ENCODE results near the gene TBCCD1.

Gene TBCCD1

GRCh38 chr3:186524616-186525015, 42.5 kb downstream of the TBCCD1 start:
- Histone ChIP-seq H3K36me3 (ENCODE audit: control insufficient read depth, low read depth, low read length) (no peaks in the 10 kb centered on the region), H3K9me3 (ENCODE audit: control insufficient read depth, low read depth, low read length) (no peaks in the 10 kb centered on the region), H3K4me3 (ENCODE audit: low read length) (no peak overlapping the region), H3K27ac (ENCODE audit: low read length) (no peak overlapping the region), H3K27me3 (ENCODE audit: control insufficient read depth, insufficient read depth, low read length) (no peaks in the 10 kb centered on the region), H3K9ac (ENCODE audit: low read length) (no peak overlapping the region), H3K4me1 (ENCODE audit: control insufficient read depth, low read depth, low read length) (no peaks in the 10 kb centered on the region)

GRCh38 chr3:186523434-186523833, 43.7 kb downstream of the TBCCD1 start:
- H3K9ac ChIP-seq (ENCODE audit: low read length) = no peak overlapping the region
- no peaks in the 10 kb centered on the region for H3K4me1 ChIP-seq (ENCODE audit: control insufficient read depth, low read depth, low read length)
- H3K36me3 ChIP-seq (ENCODE audit: control insufficient read depth, low read depth, low read length) = no peaks in the 10 kb centered on the region
- H3K27me3 ChIP-seq (ENCODE audit: control insufficient read depth, insufficient read depth, low read length) = no peaks in the 10 kb centered on the region
- H3K4me3 ChIP-seq (ENCODE audit: low read length) = no peak overlapping the region
- H3K9me3 ChIP-seq (ENCODE audit: control insufficient read depth, low read depth, low read length) = no peaks in the 10 kb centered on the region
- no peak overlapping the region for H3K27ac ChIP-seq (ENCODE audit: low read length)

GRCh38 chr3:186523022-186523421, 44.1 kb downstream of the TBCCD1 start:
- Histone ChIP-seq H3K4me3 (ENCODE audit: low read length) (no peak overlapping the region), H3K27me3 (ENCODE audit: control insufficient read depth, insufficient read depth, low read length) (no peaks in the 10 kb centered on the region), H3K4me1 (ENCODE audit: control insufficient read depth, low read depth, low read length) (no peaks in the 10 kb centered on the region), H3K9me3 (ENCODE audit: control insufficient read depth, low read depth, low read length) (no peaks in the 10 kb centered on the region), H3K9ac (ENCODE audit: low read length) (no peak overlapping the region), H3K27ac (ENCODE audit: low read length) (no peak overlapping the region), H3K36me3 (ENCODE audit: control insufficient read depth, low read depth, low read length) (no peaks in the 10 kb centered on the region)

GRCh38 chr3:186520957-186521842, 45.9 kb downstream of the TBCCD1 start:
- Histone ChIP-seq H3K4me3 (ENCODE audit: low read length) (no peak overlapping the region), H3K9me3 (ENCODE audit: control insufficient read depth, low read depth, low read length) (no peaks in the 10 kb centered on the region), H3K4me1 (ENCODE audit: control insufficient read depth, low read depth, low read length) (no peaks in the 10 kb centered on the region), H3K36me3 (ENCODE audit: control insufficient read depth, low read depth, low read length) (no peaks in the 10 kb centered on the region), H3K27ac (ENCODE audit: low read length) (no peak overlapping the region), H3K9ac (ENCODE audit: low read length) (no peak overlapping the region), H3K27me3 (ENCODE audit: control insufficient read depth, insufficient read depth, low read length) (no peaks in the 10 kb centered on the region)

GRCh38 chr3:186520431-186520830, 46.7 kb downstream of the TBCCD1 start:
- H3K9me3 ChIP-seq (ENCODE audit: control insufficient read depth, low read depth, low read length) = no peaks in the 10 kb centered on the region
- no peak overlapping the region for H3K27ac ChIP-seq (ENCODE audit: low read length)
- H3K4me3 ChIP-seq (ENCODE audit: low read length) = no peak overlapping the region
- no peaks in the 10 kb centered on the region for H3K4me1 ChIP-seq (ENCODE audit: control insufficient read depth, low read depth, low read length)
- H3K27me3 ChIP-seq (ENCODE audit: control insufficient read depth, insufficient read depth, low read length) = no peaks in the 10 kb centered on the region
- no peaks in the 10 kb centered on the region for H3K36me3 ChIP-seq (ENCODE audit: control insufficient read depth, low read depth, low read length)
- H3K9ac ChIP-seq (ENCODE audit: low read length) = no peak overlapping the region

- Histone ChIP-seq H3K9me3 (ENCODE audit: control insufficient read depth, low read depth, low read length) (no peaks in the 10 kb centered on the region), H3K27me3 (ENCODE audit: control insufficient read depth, insufficient read depth, low read length) (no peaks in the 10 kb centered on the region), H3K27ac (ENCODE audit: low read length) (no peak overlapping the region), H3K4me1 (ENCODE audit: control insufficient read depth, low read depth, low read length) (no peaks in the 10 kb centered on the region), H3K4me3 (ENCODE audit: low read length) (no peak overlapping the region), H3K36me3 (ENCODE audit: control insufficient read depth, low read depth, low read length) (no peaks in the 10 kb centered on the region), H3K9ac (ENCODE audit: low read length) (no peak overlapping the region)
These were observed 48.0 kb downstream of the TBCCD1 start for GRCh38 chr3:186519021-186519658.

- Histone ChIP-seq H3K4me1 (ENCODE audit: control insufficient read depth, low read depth, low read length) (peaks cover 6% of the 10 kb centered on the region), H3K27me3 (ENCODE audit: control insufficient read depth, insufficient read depth, low read length) (no peaks in the 10 kb centered on the region), H3K27ac (ENCODE audit: low read length) (no peak overlapping the region), H3K4me3 (ENCODE audit: low read length) (no peak overlapping the region), H3K9me3 (ENCODE audit: control insufficient read depth, low read depth, low read length) (no peaks in the 10 kb centered on the region), H3K36me3 (ENCODE audit: control insufficient read depth, low read depth, low read length) (no peaks in the 10 kb centered on the region), H3K9ac (ENCODE audit: low read length) (no peak overlapping the region)
These were observed 49.9 kb downstream of the TBCCD1 start for GRCh38 chr3:186517218-186517617.

- Histone ChIP-seq H3K9ac (ENCODE audit: low read length) (no peak overlapping the region), H3K36me3 (ENCODE audit: control insufficient read depth, low read depth, low read length) (no peaks in the 10 kb centered on the region), H3K4me1 (ENCODE audit: control insufficient read depth, low read depth, low read length) (peaks cover 6% of the 10 kb centered on the region)
These were observed 50.5 kb downstream of the TBCCD1 start for GRCh38 chr3:186516646-186517045.

GRCh38 chr3:186515125-186515524, 52.0 kb downstream of the TBCCD1 start:
- H3K27ac ChIP-seq (ENCODE audit: low read length) = no peak overlapping the region
- H3K9ac ChIP-seq (ENCODE audit: low read length) = no peak overlapping the region
- H3K4me3 ChIP-seq (ENCODE audit: low read length) = no peak overlapping the region
- H3K27me3 ChIP-seq (ENCODE audit: control insufficient read depth, insufficient read depth, low read length) = no peaks in the 10 kb centered on the region
- H3K9me3 ChIP-seq (ENCODE audit: control insufficient read depth, low read depth, low read length) = no peaks in the 10 kb centered on the region
- peaks cover 6% of the 10 kb centered on the region for H3K4me1 ChIP-seq (ENCODE audit: control insufficient read depth, low read depth, low read length)
- H3K36me3 ChIP-seq (ENCODE audit: control insufficient read depth, low read depth, low read length) = no peaks in the 10 kb centered on the region

More at GRCh38 chr3:186516646-186517045, 50.5 kb downstream of the TBCCD1 start:
- Histone ChIP-seq H3K4me3 (ENCODE audit: low read length) (no peak overlapping the region), H3K27me3 (ENCODE audit: control insufficient read depth, insufficient read depth, low read length) (no peaks in the 10 kb centered on the region), H3K27ac (ENCODE audit: low read length) (no peak overlapping the region), H3K9me3 (ENCODE audit: control insufficient read depth, low read depth, low read length) (no peaks in the 10 kb centered on the region)

- no peak overlapping the region for H3K4me3 ChIP-seq (ENCODE audit: low read length)
- no peaks in the 10 kb centered on the region for H3K36me3 ChIP-seq (ENCODE audit: control insufficient read depth, low read depth, low read length)
- no peaks in the 10 kb centered on the region for H3K27me3 ChIP-seq (ENCODE audit: control insufficient read depth, insufficient read depth, low read length)
- H3K9ac ChIP-seq (ENCODE audit: low read length) = no peak overlapping the region
- no peaks in the 10 kb centered on the region for H3K9me3 ChIP-seq (ENCODE audit: control insufficient read depth, low read depth, low read length)
- peaks cover 6% of the 10 kb centered on the region for H3K4me1 ChIP-seq (ENCODE audit: control insufficient read depth, low read depth, low read length)
- H3K27ac ChIP-seq (ENCODE audit: low read length) = no peak overlapping the region
These were observed 52.7 kb downstream of the TBCCD1 start for GRCh38 chr3:186514296-186515002.

- Histone ChIP-seq H3K4me1 (ENCODE audit: control insufficient read depth, low read depth, low read length) (peaks cover 6% of the 10 kb centered on the region), H3K9ac (ENCODE audit: low read length) (no peak overlapping the region), H3K4me3 (ENCODE audit: low read length) (no peak overlapping the region), H3K27ac (ENCODE audit: low read length) (no peak overlapping the region), H3K36me3 (ENCODE audit: control insufficient read depth, low read depth, low read length) (no peaks in the 10 kb centered on the region), H3K27me3 (ENCODE audit: control insufficient read depth, insufficient read depth, low read length) (no peaks in the 10 kb centered on the region), H3K9me3 (ENCODE audit: control insufficient read depth, low read depth, low read length) (no peaks in the 10 kb centered on the region)
These were observed 53.8 kb downstream of the TBCCD1 start for GRCh38 chr3:186513386-186513785.
